Measurements from ENCODE around the gene CROCC2. TPM values are rescaled to one million over a fixed set of nuclear protein-coding genes. Genes with fewer than 3 reads are reported as not detected.

The CROCC2 gene
- total RNA-seq, 1 donor from 2014 or later = 2.9 TPM

DNA sequence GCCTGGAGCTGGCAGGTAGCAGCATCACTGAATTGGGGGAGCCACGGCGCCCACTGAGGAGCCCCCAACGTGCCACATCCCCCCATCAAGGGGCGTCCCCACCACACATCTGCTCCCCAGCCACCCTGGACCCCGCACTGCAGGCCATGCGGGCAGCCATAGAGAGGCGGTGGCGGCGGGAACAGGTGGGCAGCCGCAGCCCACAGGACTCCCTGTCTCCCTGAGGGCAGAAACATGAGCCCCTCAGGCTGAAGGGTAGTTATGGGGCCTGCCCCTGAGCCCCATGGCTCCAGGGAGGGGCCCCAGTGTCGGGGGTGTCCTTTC is 26.6 kb downstream of the CROCC2 start:
- intact Hi-C loops (cut with DNase I) = no loop called here
- peak in 1 of 2 donors; percentile 56 for DNase-seq (ENCODE audit: low spot score in 2 of 2)
- Histone ChIP-seq H3K4me1 (no peaks in the 10 kb centered on the region), H3K27me3 (no peaks in the 10 kb centered on the region), H3K27ac (no peak overlapping the region), H3K4me3 (no peak overlapping the region), H3K9me3 (peaks cover 0 to 18% of the 10 kb centered on the region in 2 donors), H3K36me3 (no peaks in the 10 kb centered on the region)
- TF ChIP-seq, protein P1, sequence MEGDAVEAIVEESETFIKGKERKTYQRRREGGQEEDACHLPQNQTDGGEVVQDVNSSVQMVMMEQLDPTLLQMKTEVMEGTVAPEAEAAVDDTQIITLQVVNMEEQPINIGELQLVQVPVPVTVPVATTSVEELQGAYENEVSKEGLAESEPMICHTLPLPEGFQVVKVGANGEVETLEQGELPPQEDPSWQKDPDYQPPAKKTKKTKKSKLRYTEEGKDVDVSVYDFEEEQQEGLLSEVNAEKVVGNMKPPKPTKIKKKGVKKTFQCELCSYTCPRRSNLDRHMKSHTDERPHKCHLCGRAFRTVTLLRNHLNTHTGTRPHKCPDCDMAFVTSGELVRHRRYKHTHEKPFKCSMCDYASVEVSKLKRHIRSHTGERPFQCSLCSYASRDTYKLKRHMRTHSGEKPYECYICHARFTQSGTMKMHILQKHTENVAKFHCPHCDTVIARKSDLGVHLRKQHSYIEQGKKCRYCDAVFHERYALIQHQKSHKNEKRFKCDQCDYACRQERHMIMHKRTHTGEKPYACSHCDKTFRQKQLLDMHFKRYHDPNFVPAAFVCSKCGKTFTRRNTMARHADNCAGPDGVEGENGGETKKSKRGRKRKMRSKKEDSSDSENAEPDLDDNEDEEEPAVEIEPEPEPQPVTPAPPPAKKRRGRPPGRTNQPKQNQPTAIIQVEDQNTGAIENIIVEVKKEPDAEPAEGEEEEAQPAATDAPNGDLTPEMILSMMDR (IDR thresholded peaks at IDR 0.05) = no peak

DNA sequence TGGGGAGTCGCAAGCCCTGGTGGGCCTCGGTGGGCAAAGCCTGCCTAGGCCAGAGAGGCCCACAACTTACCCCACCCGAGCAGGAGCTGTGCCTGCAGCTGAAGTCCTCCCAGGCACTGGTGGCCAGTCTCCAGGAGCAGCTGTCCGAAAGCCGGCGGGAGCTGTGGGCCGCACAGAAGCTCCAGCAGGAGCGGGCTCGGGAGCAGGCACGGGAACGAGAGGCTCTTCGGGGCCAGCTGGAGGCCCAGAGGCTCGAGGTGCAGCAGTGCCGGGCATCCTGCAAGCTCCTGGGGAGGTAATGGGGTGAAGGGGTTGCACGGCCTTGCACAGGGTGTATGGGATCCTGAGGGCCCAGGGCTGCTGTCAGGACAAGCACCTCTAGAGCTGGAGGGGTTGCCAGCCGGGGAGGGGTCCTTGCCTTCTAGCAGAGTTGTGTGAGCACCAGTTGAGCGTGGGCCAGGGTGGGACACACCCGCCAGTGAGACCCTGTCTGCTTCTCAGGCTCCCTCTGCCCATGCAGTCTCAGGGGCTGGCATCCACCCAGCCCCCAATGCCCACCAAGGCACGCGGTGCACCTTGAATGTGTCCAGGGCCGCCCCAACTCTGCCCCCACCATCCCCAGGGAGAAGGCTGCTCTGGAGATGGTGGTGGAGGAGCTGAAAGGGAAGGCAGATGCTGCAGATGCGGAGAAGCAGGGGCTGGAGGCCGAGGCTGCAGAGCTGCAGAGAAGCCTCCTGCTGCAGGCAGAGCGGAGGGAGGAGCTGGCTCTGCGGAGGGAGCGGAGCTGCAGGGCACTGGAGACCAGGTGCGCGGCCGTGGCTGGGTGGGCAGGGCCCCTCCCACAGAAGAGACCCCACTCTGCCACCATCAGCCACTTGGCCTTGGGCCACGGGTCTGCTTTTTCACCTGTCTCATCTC is 27.2 kb downstream of the CROCC2 start:
- Histone ChIP-seq H3K9me3 (peaks cover 0 to 17% of the 10 kb centered on the region in 2 donors), H3K4me1 (no peaks in the 10 kb centered on the region), H3K36me3 (no peaks in the 10 kb centered on the region), H3K27ac (no peak overlapping the region), H3K4me3 (no peak overlapping the region), H3K27me3 (no peaks in the 10 kb centered on the region)
- DNase-seq (ENCODE audit: low spot score in 2 of 2) = peak in 1 of 2 donors; percentile 60
- TF ChIP-seq, protein P1 (IDR thresholded peaks at IDR 0.05) = no peak
- intact Hi-C loops (cut with DNase I) = no loop called here

DNA sequence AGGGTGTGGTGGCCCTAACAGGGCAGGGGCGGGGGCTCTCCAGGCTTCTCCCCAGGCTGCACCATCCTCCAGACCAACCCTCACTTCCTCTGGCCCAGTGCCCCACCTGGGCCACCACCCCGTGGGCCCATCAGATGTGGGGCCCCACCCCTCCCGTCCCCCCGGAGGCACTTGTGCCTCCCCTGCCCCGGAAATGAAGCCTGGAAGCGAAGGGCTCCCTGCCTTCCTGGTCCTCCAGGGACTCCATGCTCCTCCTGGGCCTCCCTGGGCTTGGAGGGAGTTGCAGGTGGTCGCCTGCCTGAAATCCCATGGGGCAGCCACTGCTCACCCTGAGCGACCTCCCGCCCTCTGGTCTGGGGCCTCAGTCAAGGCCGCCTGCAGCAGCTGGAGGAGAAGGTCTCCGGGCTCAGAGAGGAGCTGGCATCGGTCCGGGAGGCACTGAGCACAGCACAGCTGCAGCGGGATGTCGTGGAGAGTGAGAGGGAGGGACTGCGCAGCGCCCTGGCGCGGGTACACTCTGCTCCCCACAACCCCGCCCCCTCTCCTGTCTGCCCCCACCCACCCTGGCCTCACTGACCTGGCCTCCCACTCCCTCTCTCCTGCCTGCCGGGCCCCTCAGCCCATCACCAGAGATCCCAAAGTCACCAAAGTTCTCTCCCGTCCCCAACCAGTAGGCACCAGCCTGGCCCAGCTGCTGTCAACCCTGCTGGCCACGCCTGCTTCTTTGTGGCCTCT is 28.0 kb downstream of the CROCC2 start:
- intact Hi-C loops (cut with DNase I) = no loop called here
- Histone ChIP-seq H3K36me3 (no peaks in the 10 kb centered on the region), H3K9me3 (peaks cover 0 to 21% of the 10 kb centered on the region in 2 donors), H3K27ac (no peak overlapping the region), H3K4me3 (no peak overlapping the region), H3K27me3 (no peaks in the 10 kb centered on the region), H3K4me1 (no peaks in the 10 kb centered on the region)
- TF ChIP-seq, protein P1 (IDR thresholded peaks at IDR 0.05) = no peak
- DNase-seq (ENCODE audit: low spot score in 2 of 2) = no peak

- no peak overlapping the region for H3K27ac ChIP-seq
- no peak for DNase-seq (ENCODE audit: low spot score in 2 of 2)
- H3K27me3 ChIP-seq = no peaks in the 10 kb centered on the region
- TF ChIP-seq, protein P1 (IDR thresholded peaks at IDR 0.05) = no peak
- no peaks in the 10 kb centered on the region for H3K36me3 ChIP-seq
- H3K9me3 ChIP-seq = peaks cover 0 to 21% of the 10 kb centered on the region in 2 donors
- intact Hi-C loops (cut with DNase I) = no loop called here
- H3K4me1 ChIP-seq = no peaks in the 10 kb centered on the region
- no peak overlapping the region for H3K4me3 ChIP-seq
Measured at GRCh38 chr2:240934701-240935102, 28.6 kb downstream of the CROCC2 start.

- no peaks in the 10 kb centered on the region for H3K4me1 ChIP-seq
- peaks cover 0 to 21% of the 10 kb centered on the region in 2 donors for H3K9me3 ChIP-seq
- no peaks in the 10 kb centered on the region for H3K36me3 ChIP-seq
- no peak overlapping the region for H3K27ac ChIP-seq
- no peaks in the 10 kb centered on the region for H3K27me3 ChIP-seq
- TF ChIP-seq, protein P1 (IDR thresholded peaks at IDR 0.05) = no peak
- intact Hi-C loops (cut with DNase I) = no loop called here
- DNase-seq (ENCODE audit: low spot score in 2 of 2) = peak in 1 of 2 donors; percentile 52
- H3K4me3 ChIP-seq = no peak overlapping the region
Measured at GRCh38 chr2:240935103-240935876, 29.2 kb downstream of the CROCC2 start.

Measured in ascending aorta (tissue), 2 donors.